GM13977 (cell line): Measurements from ENCODE around the gene ARAP1.

ENCODE experiments used
- DNase-seq: peaks from one replicate; pipeline ENCODE4 v3.0.0; 2012; ENCODE audit warnings: low spot score
- in situ Hi-C: fragments of 300-500 bp; cut with MboI; formaldehyde crosslinking; loops from one replicate; pipeline ENCODE4 v1.12.0; 2022; ENCODE audit warnings: low sequenced_read_pairs, low pct_unique_long_range_greater_than_20kb, mixed read lengths, inconsistent platforms; ENCODE audit not compliant: unreplicated experiment
- TF ChIP-seq, protein P1 (sequence below): IDR thresholded peaks from 2 replicates; pipeline ENCODE4 v1.5.1; 2012; ENCODE audit warnings: mild to moderate bottlenecking, control low read depth; ENCODE audit not compliant: insufficient read depth; ENCODE audit errors: extremely low read depth, missing control alignments

The ARAP1 gene

DNA sequence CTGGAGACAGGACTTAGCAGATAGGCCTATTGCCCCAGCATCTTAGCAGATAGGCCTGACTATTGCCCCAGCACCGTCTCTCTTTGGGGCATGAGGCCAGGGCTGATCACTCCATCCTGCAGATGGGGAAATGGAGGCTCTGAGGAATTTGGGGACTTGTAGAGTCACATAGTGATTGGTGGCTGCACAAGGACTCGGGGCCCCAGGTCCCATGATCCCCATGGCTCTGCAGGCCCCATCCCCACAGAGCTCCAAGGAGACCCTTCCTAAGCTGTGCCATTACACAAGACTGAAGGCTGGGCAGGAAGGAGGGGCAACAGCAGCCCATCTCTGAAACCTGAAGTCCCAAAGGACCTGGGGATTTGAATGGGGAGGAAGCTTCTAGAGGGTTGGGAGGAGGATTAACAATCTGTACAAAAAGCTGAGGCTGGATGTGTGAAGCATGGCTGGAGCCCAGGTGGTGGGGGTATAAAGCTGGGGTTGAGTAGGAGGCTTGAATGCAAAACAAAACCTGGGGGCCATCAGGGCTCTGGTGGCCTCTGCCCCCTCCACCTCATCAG is 1.6 kb downstream of the ARAP1 start:
- no peak for DNase-seq
- TF ChIP-seq, protein P1, sequence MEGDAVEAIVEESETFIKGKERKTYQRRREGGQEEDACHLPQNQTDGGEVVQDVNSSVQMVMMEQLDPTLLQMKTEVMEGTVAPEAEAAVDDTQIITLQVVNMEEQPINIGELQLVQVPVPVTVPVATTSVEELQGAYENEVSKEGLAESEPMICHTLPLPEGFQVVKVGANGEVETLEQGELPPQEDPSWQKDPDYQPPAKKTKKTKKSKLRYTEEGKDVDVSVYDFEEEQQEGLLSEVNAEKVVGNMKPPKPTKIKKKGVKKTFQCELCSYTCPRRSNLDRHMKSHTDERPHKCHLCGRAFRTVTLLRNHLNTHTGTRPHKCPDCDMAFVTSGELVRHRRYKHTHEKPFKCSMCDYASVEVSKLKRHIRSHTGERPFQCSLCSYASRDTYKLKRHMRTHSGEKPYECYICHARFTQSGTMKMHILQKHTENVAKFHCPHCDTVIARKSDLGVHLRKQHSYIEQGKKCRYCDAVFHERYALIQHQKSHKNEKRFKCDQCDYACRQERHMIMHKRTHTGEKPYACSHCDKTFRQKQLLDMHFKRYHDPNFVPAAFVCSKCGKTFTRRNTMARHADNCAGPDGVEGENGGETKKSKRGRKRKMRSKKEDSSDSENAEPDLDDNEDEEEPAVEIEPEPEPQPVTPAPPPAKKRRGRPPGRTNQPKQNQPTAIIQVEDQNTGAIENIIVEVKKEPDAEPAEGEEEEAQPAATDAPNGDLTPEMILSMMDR, result no peak
- in situ Hi-C loops, result no loop called here

DNA sequence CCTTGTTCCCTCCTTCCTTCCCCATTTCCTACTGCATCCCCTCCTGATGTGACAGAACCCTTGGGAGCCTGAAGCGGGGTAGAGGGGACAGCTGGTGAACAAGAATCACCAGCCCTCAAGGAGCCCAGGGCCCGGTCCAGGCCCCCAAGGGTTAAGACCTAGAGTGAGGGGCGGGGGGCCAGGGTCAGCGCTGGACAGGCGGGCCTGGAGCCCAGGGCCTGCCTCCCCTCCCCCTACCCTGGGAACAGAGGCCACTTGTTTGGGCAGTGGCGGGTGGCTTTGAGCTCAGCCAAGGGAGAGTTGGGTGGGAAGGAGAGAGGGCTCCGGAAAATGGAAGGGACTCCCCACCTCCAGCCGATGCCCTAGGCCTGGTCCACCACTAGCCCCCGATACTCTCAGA is 2.1 kb downstream of the ARAP1 start:
- TF ChIP-seq, protein P1, result no peak
- in situ Hi-C loops, result no loop called here
- no peak for DNase-seq

DNA sequence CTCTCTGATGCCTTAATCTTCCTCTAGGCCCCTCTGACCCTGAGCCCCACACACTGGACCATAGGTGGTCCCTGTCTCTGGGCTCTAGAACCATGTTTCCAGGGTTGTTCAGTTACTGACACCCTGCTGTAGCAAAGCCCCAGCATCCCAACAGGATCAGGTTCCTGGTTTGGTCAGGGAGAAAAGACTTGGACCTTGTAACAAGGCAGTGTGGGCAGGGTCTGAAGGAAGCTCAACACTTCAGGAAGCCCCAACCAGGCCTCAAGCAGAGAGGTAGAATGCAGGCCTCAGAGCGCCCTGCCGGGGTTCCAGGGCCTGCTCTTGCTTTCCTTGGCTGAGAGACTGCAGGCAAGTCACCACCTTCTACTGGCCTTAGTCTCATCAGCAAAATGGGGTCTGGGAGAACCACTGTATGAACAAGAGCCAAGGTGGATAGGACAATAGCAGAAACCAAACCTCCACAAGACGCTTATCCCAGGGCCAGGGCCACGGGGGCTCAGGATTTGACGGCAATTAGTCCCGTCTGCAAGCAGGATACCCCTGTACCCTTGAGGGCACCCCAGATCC is 4.8 kb downstream of the ARAP1 start:
- in situ Hi-C loops, result no loop called here
- DNase-seq, result no peak
- TF ChIP-seq, protein P1, result no peak

DNA sequence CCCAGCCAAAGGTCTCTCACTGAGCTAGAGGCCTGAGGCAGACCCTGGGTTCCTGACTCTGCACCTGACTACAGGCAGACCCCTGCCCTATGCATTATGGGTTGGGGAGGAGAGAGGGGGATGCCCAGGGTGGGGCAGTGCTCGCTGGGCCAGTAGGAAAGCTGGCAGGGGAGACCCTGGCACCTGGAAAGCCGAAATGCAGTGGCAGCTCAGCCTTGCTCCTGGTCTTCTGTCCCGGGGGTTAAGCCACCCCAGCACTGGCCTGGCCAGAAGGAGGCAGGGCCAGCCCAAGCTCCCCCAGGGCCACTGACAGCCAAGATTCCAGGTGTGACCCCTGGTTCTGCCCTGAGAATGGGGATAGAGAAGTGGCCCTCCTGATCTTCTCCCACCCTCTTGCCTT is 5.4 kb downstream of the ARAP1 start:
- TF ChIP-seq, protein P1, result no peak
- DNase-seq, result no peak
- in situ Hi-C loops, result no loop called here

DNA sequence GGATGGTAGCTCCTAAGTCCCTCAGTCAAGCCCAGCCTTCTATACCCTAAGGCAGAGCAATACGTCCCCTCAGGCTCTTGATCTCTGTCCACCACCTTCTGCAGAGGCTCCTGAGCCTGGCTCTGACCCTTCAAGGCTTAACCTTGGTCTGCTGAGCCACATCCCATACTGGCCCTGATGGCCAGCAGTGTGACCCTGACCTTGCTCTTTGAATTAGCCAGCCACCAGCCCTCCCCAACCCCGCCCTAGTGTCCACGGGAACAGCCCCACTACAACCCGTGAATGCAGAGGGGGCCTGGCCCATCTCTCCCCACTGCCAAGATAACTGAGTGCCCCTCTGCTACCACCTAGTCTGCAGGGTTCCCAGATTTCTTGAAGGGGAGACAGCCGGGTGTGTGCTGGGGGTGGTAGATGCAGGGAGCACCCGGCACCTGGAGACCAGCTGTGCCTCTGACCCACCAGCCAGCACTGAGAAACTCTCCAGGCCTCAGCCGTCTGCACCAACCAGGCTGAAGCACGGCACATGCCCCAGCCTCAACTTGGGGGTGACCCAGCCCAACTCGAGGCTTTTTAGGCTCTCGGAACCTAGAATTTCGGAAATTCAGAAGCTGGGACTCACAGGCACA is 6.2 kb downstream of the ARAP1 start:
- no peak for DNase-seq
- in situ Hi-C loops, result no loop called here

DNA sequence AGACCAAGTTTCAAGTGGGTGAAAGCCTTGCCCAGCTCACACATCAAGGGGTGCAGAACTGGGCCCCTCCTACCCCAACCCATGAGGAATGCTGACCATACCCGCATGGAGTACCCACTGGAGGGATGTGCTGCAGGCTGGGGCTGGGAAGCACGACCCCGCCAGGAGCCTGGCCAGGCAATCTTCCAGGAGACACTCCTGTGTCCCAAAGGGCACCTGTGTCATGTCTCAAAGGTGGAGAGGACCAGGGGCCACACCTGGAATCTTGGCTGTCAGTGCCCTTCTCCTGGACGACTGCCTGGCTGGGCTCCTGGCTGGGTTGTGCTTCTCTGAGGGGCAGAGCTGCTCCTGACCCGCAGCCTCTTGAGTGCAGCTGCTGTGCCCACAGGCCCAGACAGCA is 6.7 kb downstream of the ARAP1 start:
- in situ Hi-C loops, result no loop called here
- TF ChIP-seq, protein P1, result no peak
- no peak for DNase-seq

More for the DNA sequence above, 6.2 kb downstream of the ARAP1 start:
- TF ChIP-seq, protein P1, result no peak

DNA sequence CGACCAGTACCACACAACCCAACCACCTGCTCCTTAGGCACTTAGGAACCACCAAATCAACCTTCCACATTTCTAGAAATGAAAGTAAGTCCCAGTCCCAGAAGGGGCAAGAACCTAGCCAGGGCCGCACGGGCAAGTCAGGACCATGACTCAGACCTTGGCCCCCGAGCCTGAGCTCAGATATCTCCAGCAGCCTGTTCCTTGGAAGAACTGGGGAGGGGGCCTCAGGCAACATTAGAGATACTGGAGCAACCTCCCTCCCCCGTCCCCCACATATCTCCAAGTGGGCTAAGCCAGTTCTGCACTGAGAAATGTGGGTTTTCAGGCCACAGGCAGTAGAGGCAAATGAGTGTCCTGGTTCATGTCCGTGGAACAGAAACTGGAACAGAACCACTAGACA is 7.7 kb downstream of the ARAP1 start:
- DNase-seq, result no peak
- in situ Hi-C loops, result no loop called here
- TF ChIP-seq, protein P1, result no peak
